IgD-negative memory B cell (primary cell): ENCODE measurements around the gene SLN. TPM values are rescaled to one million over a fixed set of nuclear protein-coding genes. Genes with fewer than 3 reads are reported as not detected.
"Not testable (repeated sequence)": the region's sequence is repeated elsewhere in the genome, so short reads cannot be mapped to it uniquely, and the experiment has no call there.

Experiments used
- H3K27ac Mint-ChIP-seq, 3 donors: one replicate each; pipeline ENCODE4 v1.8.0; 2020 to 2022; ENCODE audit warnings: mild to moderate bottlenecking in 3 of 3, mixed read lengths in 3 of 3, moderate library complexity in 1 of 3
- H3K27me3 Mint-ChIP-seq: one replicate; pipeline ENCODE4 v1.8.0; 2021; ENCODE audit warnings: mixed read lengths
- H3K36me3 Mint-ChIP-seq: one replicate; pipeline ENCODE4 v1.8.0; 2020; ENCODE audit warnings: mild to moderate bottlenecking, mixed read lengths
- H3K4me1 Mint-ChIP-seq, 3 donors: one replicate each; pipeline ENCODE4 v1.8.0; 2020 to 2022; ENCODE audit warnings: mixed read lengths in 3 of 3, mild to moderate bottlenecking in 1 of 3
- H3K4me3 Mint-ChIP-seq, 4 donors: one replicate each; pipeline ENCODE4 v1.8.0; 2020 to 2022; ENCODE audit warnings: mild to moderate bottlenecking in 4 of 4, mixed read lengths in 4 of 4, moderate library complexity in 3 of 4
- H3K9me3 Mint-ChIP-seq, 3 donors: one replicate each; pipeline ENCODE4 v1.8.0; 2020 to 2021; ENCODE audit warnings: mixed read lengths in 3 of 3, mild to moderate bottlenecking in 1 of 3
- polyA plus RNA-seq: library from polyadenylated mRNA; unstranded; fragments of 300-500 nt; fragmentation: Illumina TruSeq; gene quantifications from one replicate; pipeline ENCODE4 v1.2.3, GENCODE V29; 2021

The SLN gene
- not detected for polyA plus RNA-seq

- H3K4me3 Mint-ChIP-seq: no peak within 1 kb of the TSS
These were observed at the start of gene SLN for GRCh38 chr11:107711861-107712755. SLN (minus strand) TSS chr11:107712056.

DNA sequence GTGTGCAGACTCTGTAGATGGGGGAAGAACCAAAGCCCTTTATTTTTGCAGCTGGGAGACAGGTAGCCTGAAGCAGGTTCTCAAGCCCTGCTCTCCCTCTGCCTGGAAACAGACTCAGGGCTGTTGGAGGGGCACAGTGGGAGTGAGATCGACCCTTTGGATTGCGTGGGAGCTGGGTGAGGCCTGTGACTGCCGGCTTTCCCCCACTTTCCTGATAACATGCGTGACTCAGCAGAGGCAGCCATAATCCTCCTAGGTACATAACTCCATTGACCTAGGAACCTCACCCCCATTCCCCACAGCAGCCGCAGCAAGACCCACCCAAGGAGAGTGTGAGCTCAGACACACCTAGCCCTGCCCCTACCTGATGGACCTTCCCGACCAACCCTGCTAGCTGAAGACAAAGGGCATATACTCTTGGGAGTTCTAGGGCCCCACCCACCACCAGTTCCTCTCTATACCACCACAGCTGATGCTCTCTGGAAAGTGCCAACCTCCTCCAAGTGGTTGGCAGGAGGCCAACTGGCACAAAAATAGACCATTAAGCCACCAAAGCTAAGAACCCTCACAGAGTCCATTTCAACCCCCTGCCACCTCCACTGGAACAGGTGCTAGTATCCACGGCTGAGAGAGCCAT is 47.0 kb upstream of the SLN start:
- H3K27me3 Mint-ChIP-seq: peaks cover 20% of the 10 kb centered on the region
- H3K36me3 Mint-ChIP-seq, H3K4me3 Mint-ChIP-seq: not testable (repeated sequence)

More at GRCh38 chr11:107711861-107712755, at the start of gene SLN:
- H3K27ac Mint-ChIP-seq: no peak within 1 kb of the TSS
- peaks cover 2% of the 10 kb centered on the region for H3K36me3 Mint-ChIP-seq
- H3K9me3 Mint-ChIP-seq: peaks cover 0 to 2% (median 2%) of the 10 kb centered on the region in 3 donors
- no peaks in the 10 kb centered on the region for H3K4me1 Mint-ChIP-seq
- H3K27me3 Mint-ChIP-seq: peaks cover 29% of the 10 kb centered on the region

GRCh38 chr11:107757661-107758060 is 45.8 kb upstream of the SLN start:
- H3K4me3 Mint-ChIP-seq: no peak overlapping the region
- peaks cover 0 to 5% (median 4%) of the 10 kb centered on the region in 3 donors for H3K9me3 Mint-ChIP-seq
- no peaks in the 10 kb centered on the region for H3K36me3 Mint-ChIP-seq
- H3K27me3 Mint-ChIP-seq: peaks cover 20% of the 10 kb centered on the region
- H3K4me1 Mint-ChIP-seq: no peaks in the 10 kb centered on the region
- no peak overlapping the region for H3K27ac Mint-ChIP-seq

More for the DNA sequence above, 47.0 kb upstream of the SLN start:
- not testable (repeated sequence) for H3K27ac Mint-ChIP-seq, H3K9me3 Mint-ChIP-seq, H3K4me1 Mint-ChIP-seq

DNA sequence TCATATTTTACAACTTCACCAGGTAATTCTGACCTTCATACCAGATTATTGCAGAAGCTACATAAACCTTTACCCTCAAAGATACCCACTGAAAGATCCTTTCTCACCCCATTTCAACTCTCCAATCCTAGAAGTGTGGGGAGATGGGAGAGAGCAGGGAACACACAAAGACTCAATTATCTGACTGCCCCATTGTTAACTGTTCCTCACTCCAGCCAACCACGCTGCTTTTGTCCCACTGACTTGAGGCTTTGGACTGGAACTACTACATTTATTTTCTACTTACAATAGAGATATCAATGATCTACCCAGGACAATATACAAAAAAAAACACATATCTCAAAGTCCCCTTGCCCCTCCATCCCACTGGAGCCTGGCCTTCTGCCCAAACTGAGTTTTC is 44.7 kb upstream of the SLN start:
- Mint-ChIP-seq H3K27ac (no peak overlapping the region), H3K4me1 (no peaks in the 10 kb centered on the region), H3K4me3 (no peak overlapping the region), H3K36me3 (no peaks in the 10 kb centered on the region), H3K27me3 (peaks cover 17% of the 10 kb centered on the region), H3K9me3 (peaks cover 0 to 6% (median 5%) of the 10 kb centered on the region in 3 donors)

GRCh38 chr11:107752949-107753822 is 41.3 kb upstream of the SLN start:
- H3K27ac Mint-ChIP-seq: no peak overlapping the region
- H3K36me3 Mint-ChIP-seq: no peaks in the 10 kb centered on the region
- no peak overlapping the region for H3K4me3 Mint-ChIP-seq
- peaks cover 8% of the 10 kb centered on the region for H3K27me3 Mint-ChIP-seq
- H3K4me1 Mint-ChIP-seq: no peaks in the 10 kb centered on the region
- H3K9me3 Mint-ChIP-seq: peaks cover 0 to 3% (median 0%) of the 10 kb centered on the region in 3 donors

DNA sequence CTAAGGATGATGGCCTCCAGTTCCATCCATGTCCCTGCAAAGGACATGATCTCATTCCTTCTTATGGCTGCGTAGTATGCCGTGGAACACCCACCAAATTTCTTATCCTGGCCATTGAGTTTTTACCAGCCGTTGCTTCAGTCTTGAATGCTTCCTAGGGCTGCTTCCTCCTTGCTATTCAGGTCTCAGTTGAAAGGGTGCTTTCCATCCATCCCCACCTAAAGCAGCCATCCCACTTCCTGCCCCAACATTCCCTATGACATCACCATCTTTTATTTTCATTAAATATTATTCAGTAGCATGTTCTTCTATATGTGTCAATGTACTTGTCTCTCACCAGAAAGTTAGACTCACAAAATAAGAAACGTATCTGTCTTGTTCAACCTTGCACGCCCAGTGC is 40.7 kb upstream of the SLN start:
- H3K27ac Mint-ChIP-seq: no peak overlapping the region
- no peaks in the 10 kb centered on the region for H3K36me3 Mint-ChIP-seq

DNA sequence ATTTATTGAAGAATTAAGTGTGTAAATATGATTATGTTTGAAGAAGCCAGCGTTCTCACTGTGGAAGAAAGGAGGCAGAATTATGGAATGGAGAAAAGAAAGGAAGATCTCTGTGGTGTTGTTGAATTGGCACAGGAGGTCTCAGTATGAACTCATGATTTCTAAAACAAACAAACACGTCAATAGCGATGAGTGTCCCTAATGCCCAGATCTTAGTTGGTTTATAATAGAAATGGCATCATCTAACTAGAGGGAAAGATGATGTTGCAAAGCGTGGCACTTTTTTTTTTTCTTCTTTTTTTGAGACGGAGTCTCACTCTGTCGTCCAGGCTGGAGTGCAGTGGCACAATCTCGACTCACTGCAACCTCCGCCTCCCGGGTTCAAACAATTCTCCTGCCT is 39.2 kb upstream of the SLN start:
- peaks cover 0 to 3% (median 0%) of the 10 kb centered on the region in 3 donors for H3K9me3 Mint-ChIP-seq
- no peaks in the 10 kb centered on the region for H3K4me1 Mint-ChIP-seq
- no peak overlapping the region for H3K27ac Mint-ChIP-seq
- no peaks in the 10 kb centered on the region for H3K27me3 Mint-ChIP-seq
- no peaks in the 10 kb centered on the region for H3K36me3 Mint-ChIP-seq
- H3K4me3 Mint-ChIP-seq: no peak overlapping the region

More for the DNA sequence above, 40.7 kb upstream of the SLN start:
- Mint-ChIP-seq H3K9me3 (peaks cover 0 to 3% (median 0%) of the 10 kb centered on the region in 3 donors), H3K27me3 (peaks cover 6% of the 10 kb centered on the region), H3K4me1 (no peaks in the 10 kb centered on the region), H3K4me3 (no peak overlapping the region)

- H3K4me1 Mint-ChIP-seq: no peaks in the 10 kb centered on the region
- no peak overlapping the region for H3K4me3 Mint-ChIP-seq
- H3K36me3 Mint-ChIP-seq: no peaks in the 10 kb centered on the region
- peaks cover 0 to 3% (median 0%) of the 10 kb centered on the region in 3 donors for H3K9me3 Mint-ChIP-seq
- H3K27ac Mint-ChIP-seq: no peak overlapping the region
- peaks cover 1% of the 10 kb centered on the region for H3K27me3 Mint-ChIP-seq
These were observed 38.5 kb upstream of the SLN start for GRCh38 chr11:107750313-107750712.

GRCh38 chr11:107747622-107748021 is 35.8 kb upstream of the SLN start:
- Mint-ChIP-seq H3K27me3 (peaks cover 10% of the 10 kb centered on the region), H3K9me3 (peaks cover 0 to 3% (median 0%) of the 10 kb centered on the region in 3 donors), H3K27ac (no peak overlapping the region), H3K36me3 (no peaks in the 10 kb centered on the region), H3K4me1 (no peaks in the 10 kb centered on the region), H3K4me3 (no peak overlapping the region)

DNA sequence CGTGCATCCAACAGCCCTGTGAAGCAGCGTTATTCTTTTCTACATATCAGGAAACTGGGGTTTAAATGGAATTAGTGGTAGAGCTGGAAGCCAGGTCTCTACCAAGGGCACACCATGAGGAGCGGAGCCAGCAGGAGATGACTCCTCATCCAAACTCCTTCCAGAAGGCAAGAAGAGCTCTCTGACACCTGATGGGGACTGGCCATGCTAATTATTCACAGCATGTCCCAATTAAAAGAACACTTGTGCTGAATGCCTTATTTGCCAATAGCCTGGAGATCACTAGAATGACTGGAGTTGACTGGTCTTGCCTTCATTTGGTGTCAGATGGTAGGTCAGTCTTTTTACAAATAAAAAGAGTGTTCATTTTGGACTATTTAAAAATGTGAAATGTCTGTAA is 32.9 kb upstream of the SLN start:
- Mint-ChIP-seq H3K27me3 (peaks cover 11% of the 10 kb centered on the region), H3K36me3 (no peaks in the 10 kb centered on the region), H3K4me3 (no peak overlapping the region), H3K9me3 (peaks cover 0 to 3% (median 0%) of the 10 kb centered on the region in 3 donors), H3K27ac (no peak overlapping the region), H3K4me1 (no peaks in the 10 kb centered on the region)

DNA sequence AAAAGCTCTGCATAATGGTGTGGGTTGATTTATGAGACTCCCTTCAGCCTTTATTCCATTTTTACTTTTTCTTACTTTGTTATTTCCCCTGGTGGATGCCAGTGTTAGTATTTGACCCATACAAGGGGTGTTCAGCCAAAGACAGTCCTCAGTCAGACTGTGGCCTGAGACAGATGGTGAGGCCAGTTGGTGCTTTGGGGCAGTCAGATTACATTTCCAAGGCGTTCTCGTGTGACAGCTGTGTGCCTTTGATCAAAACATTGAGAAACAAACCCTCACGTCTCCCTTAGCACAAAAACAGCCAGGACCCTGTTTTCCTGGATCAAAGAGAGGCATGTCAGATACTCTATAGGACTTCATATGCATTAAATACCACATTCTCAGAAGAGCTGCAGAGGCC is 31.3 kb upstream of the SLN start:
- Mint-ChIP-seq H3K9me3 (peaks cover 0 to 3% (median 0%) of the 10 kb centered on the region in 3 donors), H3K36me3 (no peaks in the 10 kb centered on the region), H3K4me3 (no peak overlapping the region), H3K27ac (no peak overlapping the region), H3K4me1 (no peaks in the 10 kb centered on the region), H3K27me3 (peaks cover 11% of the 10 kb centered on the region)

- no peak overlapping the region for H3K27ac Mint-ChIP-seq
- H3K36me3 Mint-ChIP-seq: no peaks in the 10 kb centered on the region
- no peak overlapping the region for H3K4me3 Mint-ChIP-seq
- peaks cover 0 to 3% (median 0%) of the 10 kb centered on the region in 3 donors for H3K9me3 Mint-ChIP-seq
- peaks cover 11% of the 10 kb centered on the region for H3K27me3 Mint-ChIP-seq
- H3K4me1 Mint-ChIP-seq: no peaks in the 10 kb centered on the region
These were observed 29.4 kb upstream of the SLN start for GRCh38 chr11:107741044-107741823.

DNA sequence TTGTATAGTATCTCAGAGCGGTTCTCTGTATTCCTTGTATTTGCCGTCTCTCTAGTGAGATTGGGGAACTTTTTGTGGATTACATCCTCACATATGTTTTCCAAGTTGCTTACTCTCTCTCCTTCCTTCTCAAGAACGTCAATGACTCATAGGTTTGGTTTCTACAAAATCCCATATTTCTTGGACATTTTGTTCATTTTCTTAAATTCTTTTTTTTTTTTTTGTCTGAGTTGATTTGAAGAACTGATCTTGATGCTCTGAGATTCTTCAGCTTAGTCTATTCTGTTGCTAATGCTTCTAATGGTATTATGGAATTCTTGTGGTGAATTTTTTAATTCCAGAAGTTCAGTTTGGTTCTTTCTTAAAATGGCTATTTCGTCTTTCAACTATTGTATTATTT is 28.4 kb upstream of the SLN start:
- Mint-ChIP-seq H3K27ac (peak overlapping the region in 1 of 3 donors; percentile 16), H3K27me3 (peaks cover 10% of the 10 kb centered on the region), H3K4me1 (no peaks in the 10 kb centered on the region), H3K9me3 (peaks cover 0 to 3% (median 0%) of the 10 kb centered on the region in 3 donors), H3K36me3 (no peaks in the 10 kb centered on the region), H3K4me3 (no peak overlapping the region)

GRCh38 chr11:107736546-107736945 is 24.7 kb upstream of the SLN start:
- no peaks in the 10 kb centered on the region for H3K4me1 Mint-ChIP-seq
- H3K27ac Mint-ChIP-seq: no peak overlapping the region
- no peak overlapping the region for H3K4me3 Mint-ChIP-seq
- H3K36me3 Mint-ChIP-seq: no peaks in the 10 kb centered on the region
- H3K27me3 Mint-ChIP-seq: peaks cover 16% of the 10 kb centered on the region
- H3K9me3 Mint-ChIP-seq: peaks cover 0 to 3% (median 0%) of the 10 kb centered on the region in 3 donors
